Nephron progenitor cell (in vitro differentiated cells): ENCODE measurements around the gene PSMA5.

Experiments
- DNase-seq: peaks from one replicate; pipeline ENCODE4 v3.0.0; 2021
- H3K27ac Mint-ChIP-seq: 2 replicates; pipeline ENCODE4 v1.8.0; 2021; ENCODE audit warnings: mild to moderate bottlenecking, moderate library complexity, mixed read lengths
- H3K27me3 Mint-ChIP-seq: 2 replicates; pipeline ENCODE4 v1.8.0; 2021; ENCODE audit warnings: mild to moderate bottlenecking, low read depth, mixed read lengths; ENCODE audit not compliant: poor library complexity
- H3K36me3 Mint-ChIP-seq: 2 replicates; pipeline ENCODE4 v1.8.0; 2021; ENCODE audit warnings: low read depth, mixed read lengths
- H3K4me1 Mint-ChIP-seq: 2 replicates; pipeline ENCODE4 v1.8.0; 2021; ENCODE audit warnings: mixed read lengths
- H3K4me3 Mint-ChIP-seq: 2 replicates; pipeline ENCODE4 v1.8.0; 2021; ENCODE audit warnings: mild to moderate bottlenecking, moderate library complexity, mixed read lengths
- H3K9me3 Mint-ChIP-seq: 2 replicates; pipeline ENCODE4 v1.8.0; 2021; ENCODE audit warnings: mild to moderate bottlenecking, moderate library complexity, mixed read lengths
- CTCF ChIP-seq: fragments of 200-600 bp; sonication (generic); IDR thresholded peaks from 2 replicates; pipeline ENCODE4 v1.5.0; 2021; ENCODE audit warnings: antibody characterized with exemption

The PSMA5 gene

DNA sequence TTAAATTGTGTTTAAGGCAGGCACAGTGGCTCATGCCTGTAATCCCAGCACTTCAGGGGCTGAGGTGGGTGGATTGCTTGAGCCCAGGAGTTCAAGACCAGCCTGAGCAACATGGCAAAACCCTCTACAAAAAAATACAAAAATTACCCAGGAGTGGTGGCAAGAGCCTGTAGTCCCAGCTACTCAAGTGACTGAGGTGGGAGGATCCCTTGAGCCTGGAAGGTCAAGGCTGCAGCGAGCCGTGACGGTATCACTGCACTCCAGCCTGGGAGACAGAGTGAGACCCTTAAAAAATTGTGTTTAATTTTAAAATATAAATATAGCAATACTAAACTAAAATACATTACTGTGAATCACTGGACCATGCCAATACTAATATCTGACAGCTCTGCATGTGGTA is 71.3 kb downstream of the PSMA5 start:
- Mint-ChIP-seq H3K36me3 (peaks cover 3% of the 10 kb centered on the region), H3K27me3 (no peaks in the 10 kb centered on the region), H3K27ac (peak overlapping the region; percentile 78), H3K4me3 (peak overlapping the region; percentile 50), H3K4me1 (peaks cover 22% of the 10 kb centered on the region), H3K9me3 (no peaks in the 10 kb centered on the region)
- DNase-seq, result peak; percentile 33
- TF ChIP-seq CTCF, result no peak

GRCh38 chr1:109351457-109351856 is 74.8 kb downstream of the PSMA5 start:
- Mint-ChIP-seq H3K27me3 (peaks cover 4% of the 10 kb centered on the region), H3K27ac (no peak overlapping the region), H3K36me3 (peaks cover 18% of the 10 kb centered on the region), H3K4me3 (no peak overlapping the region), H3K4me1 (peaks cover 16% of the 10 kb centered on the region), H3K9me3 (no peaks in the 10 kb centered on the region)
- no peak for DNase-seq
- TF ChIP-seq CTCF, result no peak

- peaks cover 22% of the 10 kb centered on the region for H3K36me3 Mint-ChIP-seq
- H3K9me3 Mint-ChIP-seq, result no peaks in the 10 kb centered on the region
- no peak for TF ChIP-seq CTCF
- H3K4me1 Mint-ChIP-seq, result peaks cover 16% of the 10 kb centered on the region
- no peak overlapping the region for H3K27ac Mint-ChIP-seq
- no peak for DNase-seq
- H3K4me3 Mint-ChIP-seq, result no peak overlapping the region
- peaks cover 7% of the 10 kb centered on the region for H3K27me3 Mint-ChIP-seq
These were observed 75.6 kb downstream of the PSMA5 start for GRCh38 chr1:109350655-109351054.

- no peak overlapping the region for H3K4me3 Mint-ChIP-seq
- H3K36me3 Mint-ChIP-seq, result peaks cover 26% of the 10 kb centered on the region
- no peak for DNase-seq
- H3K27me3 Mint-ChIP-seq, result peaks cover 7% of the 10 kb centered on the region
- no peak overlapping the region for H3K27ac Mint-ChIP-seq
- no peak for TF ChIP-seq CTCF
- no peaks in the 10 kb centered on the region for H3K9me3 Mint-ChIP-seq
- H3K4me1 Mint-ChIP-seq, result peaks cover 16% of the 10 kb centered on the region
These were observed 76.1 kb downstream of the PSMA5 start for GRCh38 chr1:109350182-109350581.
